ENCODE data around the gene SPAG16. TPM values are rescaled to one million over a fixed set of nuclear protein-coding genes. Genes with fewer than 3 reads are reported as not detected.

SPAG16 gene
- total and polyA plus RNA-seq, 8 donors, result 11.1 to 47.4 (median 42.3) TPM

DNA sequence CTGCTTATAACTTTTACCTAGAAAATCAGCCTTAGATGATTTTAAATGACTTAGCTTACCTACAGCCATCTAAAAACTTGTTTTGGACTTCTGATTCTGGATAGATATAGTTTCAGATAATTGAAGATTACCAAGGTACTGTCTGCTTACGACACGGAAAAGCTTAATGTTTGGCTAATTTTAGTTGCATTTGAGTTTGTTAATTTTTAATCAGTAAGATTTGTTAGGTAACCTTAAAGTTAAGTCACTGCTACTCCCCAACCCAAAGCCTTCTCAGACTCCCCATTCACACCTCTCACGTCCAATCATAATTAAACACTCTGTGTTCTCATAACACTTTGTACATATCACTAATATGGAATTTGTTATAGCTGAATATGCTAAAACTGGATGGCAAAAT is 936.0 kb downstream of the SPAG16 start:
- Histone ChIP-seq H3K36me3 (no peaks in the 10 kb centered on the region), H3K27me3 (no peaks in the 10 kb centered on the region), H3K9me3 (no peaks in the 10 kb centered on the region), H3K4me1 (no peaks in the 10 kb centered on the region), H3K4me3 (no peak overlapping the region), H3K27ac (no peak overlapping the region)
- intact Hi-C loops (cut with DNase I), result no loop called here
- DNase-seq (no peak), ATAC-seq (no peak)
- TF ChIP-seq, protein P1, sequence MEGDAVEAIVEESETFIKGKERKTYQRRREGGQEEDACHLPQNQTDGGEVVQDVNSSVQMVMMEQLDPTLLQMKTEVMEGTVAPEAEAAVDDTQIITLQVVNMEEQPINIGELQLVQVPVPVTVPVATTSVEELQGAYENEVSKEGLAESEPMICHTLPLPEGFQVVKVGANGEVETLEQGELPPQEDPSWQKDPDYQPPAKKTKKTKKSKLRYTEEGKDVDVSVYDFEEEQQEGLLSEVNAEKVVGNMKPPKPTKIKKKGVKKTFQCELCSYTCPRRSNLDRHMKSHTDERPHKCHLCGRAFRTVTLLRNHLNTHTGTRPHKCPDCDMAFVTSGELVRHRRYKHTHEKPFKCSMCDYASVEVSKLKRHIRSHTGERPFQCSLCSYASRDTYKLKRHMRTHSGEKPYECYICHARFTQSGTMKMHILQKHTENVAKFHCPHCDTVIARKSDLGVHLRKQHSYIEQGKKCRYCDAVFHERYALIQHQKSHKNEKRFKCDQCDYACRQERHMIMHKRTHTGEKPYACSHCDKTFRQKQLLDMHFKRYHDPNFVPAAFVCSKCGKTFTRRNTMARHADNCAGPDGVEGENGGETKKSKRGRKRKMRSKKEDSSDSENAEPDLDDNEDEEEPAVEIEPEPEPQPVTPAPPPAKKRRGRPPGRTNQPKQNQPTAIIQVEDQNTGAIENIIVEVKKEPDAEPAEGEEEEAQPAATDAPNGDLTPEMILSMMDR (IDR thresholded peaks at IDR 0.05), result no peak

DNA sequence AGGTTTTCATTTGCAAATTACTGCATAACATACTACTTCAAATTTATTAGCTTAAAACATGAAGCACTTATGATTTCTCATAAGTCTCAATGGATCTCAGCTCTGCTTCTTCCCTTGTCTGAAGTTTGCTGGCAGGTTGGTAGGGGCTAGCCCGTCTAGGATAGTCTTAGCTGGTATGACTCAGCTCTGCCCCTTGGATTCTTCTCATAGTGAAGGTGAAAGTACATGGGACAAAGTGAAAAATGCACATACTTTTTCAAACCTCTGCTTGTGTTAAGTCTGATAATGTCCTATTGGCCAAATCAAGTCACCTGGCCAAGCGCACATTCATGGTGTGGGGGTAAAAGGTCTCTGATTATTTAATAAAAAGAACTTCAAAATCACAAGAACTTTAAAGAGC is 941.8 kb downstream of the SPAG16 start:
- H3K27me3 ChIP-seq, result no peaks in the 10 kb centered on the region

DNA sequence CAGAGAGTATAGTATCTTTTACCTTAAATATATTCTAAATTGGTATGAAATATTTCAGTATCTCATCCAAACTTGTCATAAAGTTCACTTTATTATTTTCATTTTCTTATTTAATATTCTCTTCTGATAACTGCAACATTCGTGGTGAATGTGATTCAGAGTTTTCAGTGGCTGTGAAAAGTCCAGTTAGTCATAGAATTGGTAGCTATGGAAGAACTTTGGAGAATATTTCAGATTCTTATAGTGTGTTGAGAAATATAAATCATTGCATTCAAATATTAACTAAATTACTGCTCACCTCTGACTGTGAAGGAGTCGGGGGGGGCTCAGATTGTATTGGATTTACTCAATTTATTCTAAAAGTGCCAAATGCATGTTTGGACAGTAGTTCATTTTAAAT is 948.0 kb downstream of the SPAG16 start:
- DNase-seq (no peak), ATAC-seq (no peak)
- TF ChIP-seq, protein P1 (IDR thresholded peaks at IDR 0.05), result no peak
- no peak overlapping the region for H3K4me3 ChIP-seq
- H3K36me3 ChIP-seq, result no peaks in the 10 kb centered on the region
- no peak overlapping the region for H3K27ac ChIP-seq
- H3K4me1 ChIP-seq, result no peaks in the 10 kb centered on the region
- intact Hi-C loops (cut with DNase I), result no loop called here
- no peaks in the 10 kb centered on the region for H3K27me3 ChIP-seq
- peaks cover 0 to 3% of the 10 kb centered on the region in 2 donors for H3K9me3 ChIP-seq

More for the DNA sequence above, 941.8 kb downstream of the SPAG16 start:
- no peak for ATAC-seq
- no peak overlapping the region for H3K27ac ChIP-seq
- H3K4me3 ChIP-seq, result no peak overlapping the region
- DNase-seq, result no peak
- H3K4me1 ChIP-seq, result no peaks in the 10 kb centered on the region
- H3K36me3 ChIP-seq, result no peaks in the 10 kb centered on the region
- H3K9me3 ChIP-seq, result no peaks in the 10 kb centered on the region
- intact Hi-C loops (cut with DNase I), result no loop called here
- TF ChIP-seq, protein P1 (IDR thresholded peaks at IDR 0.05), result no peak

DNA sequence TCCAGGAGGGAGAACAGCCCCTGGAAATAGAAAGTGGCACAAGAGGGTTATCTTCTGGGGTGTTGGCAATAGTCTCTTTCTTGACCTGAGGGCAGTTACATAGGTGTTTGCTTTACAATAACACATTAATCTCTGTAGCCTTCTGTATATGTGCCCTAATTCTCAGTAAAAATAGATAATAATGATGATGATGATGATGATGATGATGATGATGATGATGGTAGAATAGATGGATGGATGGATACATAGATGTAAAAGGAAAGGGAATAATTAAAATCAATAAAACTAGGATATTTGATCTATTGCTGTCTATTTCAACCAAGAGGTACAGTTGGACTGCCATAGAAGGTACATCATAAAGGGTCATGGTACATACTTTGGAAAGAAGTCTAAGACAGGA is 948.9 kb downstream of the SPAG16 start:
- ATAC-seq (no peak), DNase-seq (no peak)
- Histone ChIP-seq H3K36me3 (no peaks in the 10 kb centered on the region), H3K27me3 (no peaks in the 10 kb centered on the region), H3K27ac (no peak overlapping the region), H3K4me1 (no peaks in the 10 kb centered on the region), H3K4me3 (no peak overlapping the region), H3K9me3 (peaks cover 0 to 3% of the 10 kb centered on the region in 2 donors)
- TF ChIP-seq, protein P1 (IDR thresholded peaks at IDR 0.05), result no peak
- intact Hi-C loops (cut with DNase I), result no loop called here

DNA sequence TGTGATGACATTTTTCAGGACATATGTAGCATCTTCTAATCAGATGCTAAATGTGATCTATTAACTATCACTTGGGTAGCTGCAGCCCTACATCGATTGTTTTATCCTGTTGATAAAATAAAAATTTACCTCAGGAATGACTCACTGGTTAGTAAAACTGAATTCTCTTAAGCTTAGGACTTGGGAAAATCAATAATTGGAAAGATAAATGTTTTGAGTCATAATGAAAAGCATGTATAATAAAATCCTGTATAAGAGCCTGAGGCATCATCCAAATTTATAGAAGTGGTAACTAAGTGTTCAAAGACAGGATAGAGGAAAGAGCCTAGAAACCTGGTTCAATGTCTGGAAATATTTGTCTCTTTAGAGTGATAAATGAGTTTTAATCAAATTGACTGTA is 958.5 kb downstream of the SPAG16 start:
- H3K9me3 ChIP-seq, result no peaks in the 10 kb centered on the region
- H3K36me3 ChIP-seq, result no peaks in the 10 kb centered on the region
- ATAC-seq (no peak), DNase-seq (no peak)
- no peaks in the 10 kb centered on the region for H3K27me3 ChIP-seq
- H3K27ac ChIP-seq, result no peak overlapping the region
- no peaks in the 10 kb centered on the region for H3K4me1 ChIP-seq
- H3K4me3 ChIP-seq, result no peak overlapping the region
- intact Hi-C loops (cut with DNase I), result no loop called here
- TF ChIP-seq, protein P1 (IDR thresholded peaks at IDR 0.05), result no peak
